ENCODE results near the gene PPP2R5C.

Gene PPP2R5C

GRCh38 chr14:101908795-101909194 lies 147.3 kb downstream of the PPP2R5C start:
- no peak for ATAC-seq

GRCh38 chr14:101909371-101910096 lies 148.0 kb downstream of the PPP2R5C start:
- ATAC-seq, result no peak
- no peak for TF ChIP-seq ZFP30 (CRISPR knock-in tag; IDR thresholded peaks at IDR 0.05)
- TF ChIP-seq RARB (CRISPR knock-in tag; IDR thresholded peaks at IDR 0.05), result no peak
- TF ChIP-seq ZFP3 (CRISPR knock-in tag; IDR thresholded peaks at IDR 0.05), result no peak
- TF ChIP-seq CREB5 (CRISPR knock-in tag; IDR thresholded peaks at IDR 0.05; ENCODE audit: low read depth), result no peak
- no peak for TF ChIP-seq OSR1 (CRISPR knock-in tag; IDR thresholded peaks at IDR 0.05)
- TF ChIP-seq ZC3H10 (CRISPR knock-in tag; IDR thresholded peaks at IDR 0.05), result no peak
- TF ChIP-seq TSHZ2 (CRISPR knock-in tag; IDR thresholded peaks at IDR 0.05), result no peak
- TF ChIP-seq ZNF70 (CRISPR knock-in tag; IDR thresholded peaks at IDR 0.05), result no peak
- no peak for TF ChIP-seq GLIS3 (CRISPR knock-in tag; IDR thresholded peaks at IDR 0.05)
- no peak for TF ChIP-seq ARNTL (CRISPR knock-in tag; IDR thresholded peaks at IDR 0.05; ENCODE audit: borderline replicate concordance, low read depth)
- no peak for TF ChIP-seq ESRRG (CRISPR knock-in tag; IDR thresholded peaks at IDR 0.05)
- TF ChIP-seq PPARA (CRISPR knock-in tag; IDR thresholded peaks at IDR 0.05; ENCODE audit: borderline replicate concordance), result no peak
- TF ChIP-seq ZNF8 (CRISPR knock-in tag; IDR thresholded peaks at IDR 0.05), result no peak
- no peak for TF ChIP-seq ISL1 (CRISPR knock-in tag; IDR thresholded peaks at IDR 0.05)
- no peak for TF ChIP-seq TCF4 (CRISPR knock-in tag; IDR thresholded peaks at IDR 0.05; ENCODE audit: borderline replicate concordance)
- no peak for TF ChIP-seq CSRNP3 (CRISPR knock-in tag; IDR thresholded peaks at IDR 0.05)

More at GRCh38 chr14:101908795-101909194, 147.3 kb downstream of the PPP2R5C start:
- no peak for TF ChIP-seq BACH2 (CRISPR knock-in tag; IDR thresholded peaks at IDR 0.05; ENCODE audit: borderline replicate concordance)
- TF ChIP-seq ARNTL (CRISPR knock-in tag; IDR thresholded peaks at IDR 0.05; ENCODE audit: borderline replicate concordance, low read depth), result no peak
- TF ChIP-seq ZFP30 (CRISPR knock-in tag; IDR thresholded peaks at IDR 0.05), result no peak
- TF ChIP-seq RARB (CRISPR knock-in tag; IDR thresholded peaks at IDR 0.05), result no peak
- no peak for TF ChIP-seq POU6F1 (CRISPR knock-in tag; IDR thresholded peaks at IDR 0.05; ENCODE audit: borderline replicate concordance, low read depth)
- TF ChIP-seq TOX (CRISPR knock-in tag; IDR thresholded peaks at IDR 0.05; ENCODE audit: borderline replicate concordance), result no peak
- TF ChIP-seq SNAI2 (CRISPR knock-in tag; IDR thresholded peaks at IDR 0.05), result no peak
- TF ChIP-seq ZC3H10 (CRISPR knock-in tag; IDR thresholded peaks at IDR 0.05), result no peak
- TF ChIP-seq TCF4 (CRISPR knock-in tag; IDR thresholded peaks at IDR 0.05; ENCODE audit: borderline replicate concordance), result no peak
- TF ChIP-seq CREB5 (CRISPR knock-in tag; IDR thresholded peaks at IDR 0.05; ENCODE audit: low read depth), result no peak
- no peak for TF ChIP-seq ZNF8 (CRISPR knock-in tag; IDR thresholded peaks at IDR 0.05)
- TF ChIP-seq CSDC2 (CRISPR knock-in tag; IDR thresholded peaks at IDR 0.05), result no peak

GRCh38 chr14:101912841-101913240 lies 151.3 kb downstream of the PPP2R5C start:
- ATAC-seq, result no peak
- TF ChIP-seq ZFP30 (CRISPR knock-in tag; IDR thresholded peaks at IDR 0.05), result no peak
- no peak for TF ChIP-seq TSHZ2 (CRISPR knock-in tag; IDR thresholded peaks at IDR 0.05)
- TF ChIP-seq CSDC2 (CRISPR knock-in tag; IDR thresholded peaks at IDR 0.05), result no peak
- no peak for TF ChIP-seq PATZ1 (CRISPR knock-in tag; IDR thresholded peaks at IDR 0.05; ENCODE audit: borderline replicate concordance)
- no peak for TF ChIP-seq PPARA (CRISPR knock-in tag; IDR thresholded peaks at IDR 0.05; ENCODE audit: borderline replicate concordance)

Data from SK-N-SH treated with all-trans-retinoic acid at 6 μM for 48 hours (cell line).